ENCODE data around the gene GAPVD1. TPM values are rescaled to one million over a fixed set of nuclear protein-coding genes. Genes with fewer than 3 reads are reported as not detected.
"Not testable (repeated sequence)": the region's sequence is repeated elsewhere in the genome, so short reads cannot be mapped to it uniquely, and the experiment has no call there.

GAPVD1 gene
- total RNA-seq, 3 donors from 2014 or later = 49.3 to 77.0 (median 72.7) TPM

DNA sequence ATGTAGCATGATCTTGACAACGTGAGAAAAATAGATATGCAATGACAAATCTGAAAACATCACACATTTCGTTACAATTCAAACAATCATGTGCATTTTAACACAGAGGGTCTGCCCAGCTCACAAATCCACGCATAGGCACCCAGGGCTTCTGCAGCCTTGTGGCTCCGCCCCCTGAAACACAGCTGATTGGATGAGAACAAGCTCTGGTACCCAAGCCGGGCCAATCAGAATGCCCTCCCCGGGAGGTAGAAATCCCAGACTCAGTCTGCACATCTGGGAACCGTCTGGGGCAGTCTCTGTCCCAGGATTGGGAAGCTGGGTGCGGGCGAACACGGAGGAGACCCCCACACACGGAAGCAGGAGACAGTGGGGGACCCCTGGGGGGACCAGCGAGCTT lies 137.5 kb downstream of the GAPVD1 start:
- Histone ChIP-seq H3K4me1 (no peaks in the 10 kb centered on the region), H3K27ac (no peak overlapping the region), H3K36me3 (no peaks in the 10 kb centered on the region), H3K9me3 (no peaks in the 10 kb centered on the region), H3K27me3 (no peaks in the 10 kb centered on the region), H3K4me3 (no peak overlapping the region)
- TF ChIP-seq, protein P1, sequence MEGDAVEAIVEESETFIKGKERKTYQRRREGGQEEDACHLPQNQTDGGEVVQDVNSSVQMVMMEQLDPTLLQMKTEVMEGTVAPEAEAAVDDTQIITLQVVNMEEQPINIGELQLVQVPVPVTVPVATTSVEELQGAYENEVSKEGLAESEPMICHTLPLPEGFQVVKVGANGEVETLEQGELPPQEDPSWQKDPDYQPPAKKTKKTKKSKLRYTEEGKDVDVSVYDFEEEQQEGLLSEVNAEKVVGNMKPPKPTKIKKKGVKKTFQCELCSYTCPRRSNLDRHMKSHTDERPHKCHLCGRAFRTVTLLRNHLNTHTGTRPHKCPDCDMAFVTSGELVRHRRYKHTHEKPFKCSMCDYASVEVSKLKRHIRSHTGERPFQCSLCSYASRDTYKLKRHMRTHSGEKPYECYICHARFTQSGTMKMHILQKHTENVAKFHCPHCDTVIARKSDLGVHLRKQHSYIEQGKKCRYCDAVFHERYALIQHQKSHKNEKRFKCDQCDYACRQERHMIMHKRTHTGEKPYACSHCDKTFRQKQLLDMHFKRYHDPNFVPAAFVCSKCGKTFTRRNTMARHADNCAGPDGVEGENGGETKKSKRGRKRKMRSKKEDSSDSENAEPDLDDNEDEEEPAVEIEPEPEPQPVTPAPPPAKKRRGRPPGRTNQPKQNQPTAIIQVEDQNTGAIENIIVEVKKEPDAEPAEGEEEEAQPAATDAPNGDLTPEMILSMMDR (IDR thresholded peaks at IDR 0.05) = no peak
- TF ChIP-seq POLR2A (IDR thresholded peaks at IDR 0.05) = no peak
- TF ChIP-seq POLR2AphosphoS5 (IDR thresholded peaks at IDR 0.05) = no peak
- intact Hi-C loops (cut with DNase I; ENCODE audit: low total_unique reads) = no loop called here
- no peak for DNase-seq (ENCODE audit: low spot score in 2 of 2)

DNA sequence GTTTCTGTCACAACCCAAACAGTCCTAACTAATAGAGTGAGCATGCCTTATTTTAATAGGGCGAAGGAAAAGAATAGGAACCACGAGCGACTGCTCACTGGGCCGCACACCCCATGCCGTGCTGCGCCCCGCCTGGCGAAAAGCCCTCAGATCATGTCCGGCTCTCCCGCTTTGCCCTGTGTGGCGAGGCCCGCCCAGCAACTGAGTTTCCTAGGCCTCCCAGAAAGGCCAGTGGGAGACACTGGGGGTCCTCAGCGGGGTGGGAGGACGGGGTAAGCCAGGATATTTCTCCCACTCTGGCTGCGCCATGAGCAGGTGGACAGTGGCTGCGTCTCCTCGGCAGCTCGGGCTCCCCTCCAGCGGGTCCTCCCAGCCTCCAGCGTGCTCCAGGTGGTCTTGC lies 138.0 kb downstream of the GAPVD1 start:
- Histone ChIP-seq H3K27me3 (no peaks in the 10 kb centered on the region), H3K4me1 (no peaks in the 10 kb centered on the region), H3K9me3 (no peaks in the 10 kb centered on the region), H3K27ac (no peak overlapping the region), H3K4me3 (no peak overlapping the region), H3K36me3 (no peaks in the 10 kb centered on the region)
- DNase-seq (ENCODE audit: low spot score in 2 of 2) = no peak
- TF ChIP-seq, protein P1 (IDR thresholded peaks at IDR 0.05) = no peak
- TF ChIP-seq POLR2AphosphoS5 (IDR thresholded peaks at IDR 0.05) (no peak), POLR2A (IDR thresholded peaks at IDR 0.05) (no peak)
- intact Hi-C loops (cut with DNase I; ENCODE audit: low total_unique reads) = no loop called here

DNA sequence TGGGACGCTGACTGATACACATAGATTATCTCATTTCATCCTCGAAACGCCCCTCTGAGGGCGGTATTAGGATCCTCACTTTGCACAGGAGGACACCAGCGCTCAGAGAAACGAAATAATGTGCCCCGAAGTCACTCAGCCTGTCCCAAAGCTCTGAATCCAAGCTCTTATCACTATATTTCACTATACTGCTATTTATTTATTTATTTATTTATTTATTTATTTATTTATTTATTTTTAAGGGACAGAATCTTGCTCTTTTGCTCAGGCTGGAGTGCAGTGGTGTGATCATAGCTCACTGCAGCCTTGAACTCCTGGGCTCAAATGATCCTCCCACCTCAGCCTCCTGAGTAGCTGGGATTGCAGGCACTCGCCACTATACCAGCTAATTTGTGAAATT lies 138.6 kb downstream of the GAPVD1 start:
- H3K27ac ChIP-seq; H3K4me1 ChIP-seq; H3K27me3 ChIP-seq; H3K36me3 ChIP-seq; H3K9me3 ChIP-seq; H3K4me3 ChIP-seq; intact Hi-C loops (cut with DNase I; ENCODE audit: low total_unique reads); DNase-seq (ENCODE audit: low spot score in 2 of 2): not testable (repeated sequence)

DNA sequence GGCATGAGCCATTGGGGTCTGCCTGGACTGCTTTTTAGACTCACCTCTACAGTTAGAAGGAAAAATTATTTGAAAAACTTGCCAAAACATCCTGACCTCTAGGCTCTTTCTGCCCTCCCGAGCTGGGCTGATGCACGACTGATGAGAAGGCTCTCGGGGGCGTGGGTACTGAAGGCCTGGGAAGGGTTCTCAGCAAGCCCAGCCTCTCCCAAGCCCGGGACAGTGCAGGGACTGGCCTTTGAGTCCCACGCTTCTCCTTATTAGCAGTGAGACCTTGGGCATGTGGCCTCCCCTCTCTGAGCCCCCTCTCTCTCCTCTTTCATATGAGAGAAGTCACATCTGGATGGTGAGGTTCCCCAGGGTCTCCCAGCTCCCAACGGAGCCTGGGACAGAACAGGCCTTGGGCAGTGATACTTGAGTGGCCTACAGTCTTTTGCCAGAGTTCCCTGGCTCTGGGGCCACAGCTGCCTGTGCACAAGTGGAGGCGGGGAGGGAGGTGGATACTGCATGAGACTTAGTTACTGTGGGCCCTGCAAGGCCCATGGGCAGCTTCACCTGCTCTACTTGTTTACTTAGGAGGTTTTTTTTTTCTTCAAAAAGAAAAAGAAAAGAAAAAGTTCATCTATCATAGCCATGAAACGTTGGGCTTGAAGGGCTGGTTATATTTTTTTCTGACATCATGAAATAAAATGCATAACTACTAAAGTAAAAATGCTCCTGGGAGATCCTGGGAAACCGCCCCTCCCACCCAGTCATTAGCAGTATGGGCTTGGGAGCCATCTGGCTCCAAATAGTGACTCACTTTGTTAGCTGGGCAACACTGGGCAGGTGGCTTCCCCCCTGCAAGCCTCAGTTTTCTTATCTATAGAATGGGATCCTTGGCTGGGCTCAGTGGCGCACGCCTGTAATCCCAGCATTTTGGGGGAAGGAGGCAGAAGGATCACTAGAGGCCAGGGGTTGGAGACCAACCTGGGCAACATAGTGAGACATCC lies 139.4 kb downstream of the GAPVD1 start:
- no peaks in the 10 kb centered on the region for H3K4me1 ChIP-seq
- H3K36me3 ChIP-seq = no peaks in the 10 kb centered on the region
- H3K27ac ChIP-seq = no peak overlapping the region
- TF ChIP-seq POLR2A (IDR thresholded peaks at IDR 0.05) (no peak), POLR2AphosphoS5 (IDR thresholded peaks at IDR 0.05) (no peak)
- TF ChIP-seq, protein P1 (IDR thresholded peaks at IDR 0.05) = no peak
- no peaks in the 10 kb centered on the region for H3K9me3 ChIP-seq
- intact Hi-C loops (cut with DNase I; ENCODE audit: low total_unique reads) = no loop called here
- no peaks in the 10 kb centered on the region for H3K27me3 ChIP-seq
- H3K4me3 ChIP-seq = no peak overlapping the region
- no peak for DNase-seq (ENCODE audit: low spot score in 2 of 2)

DNA sequence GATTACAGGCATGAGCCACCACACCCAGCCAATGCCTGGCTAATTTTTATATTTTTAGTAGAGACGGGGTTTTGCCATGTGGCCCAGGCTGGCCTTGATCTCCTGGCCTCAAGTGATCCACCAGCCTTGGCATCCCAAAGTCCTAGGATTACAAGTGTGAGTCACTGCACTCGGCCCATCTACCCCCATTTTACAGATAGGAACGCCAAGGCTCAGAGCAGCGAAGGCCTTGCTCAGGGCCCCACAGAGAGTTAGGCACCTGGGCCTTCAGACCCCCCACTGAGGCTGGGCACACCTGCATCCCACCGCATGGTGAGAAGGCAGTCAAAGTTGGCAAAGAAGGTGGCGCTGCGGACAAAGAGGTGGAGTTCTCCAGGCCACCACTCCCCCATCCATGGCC lies 143.1 kb downstream of the GAPVD1 start:
- no peak for TF ChIP-seq POLR2AphosphoS5 (IDR thresholded peaks at IDR 0.05)
- TF ChIP-seq, protein P1 (IDR thresholded peaks at IDR 0.05) = no peak
- TF ChIP-seq POLR2A (IDR thresholded peaks at IDR 0.05) = no peak
- Histone ChIP-seq H3K4me1 (no peaks in the 10 kb centered on the region), H3K36me3 (no peaks in the 10 kb centered on the region), H3K9me3 (no peaks in the 10 kb centered on the region), H3K27ac (no peak overlapping the region), H3K4me3 (no peak overlapping the region), H3K27me3 (no peaks in the 10 kb centered on the region)
- intact Hi-C loops (cut with DNase I; ENCODE audit: low total_unique reads) = loop anchor here (5.0 kb wide), 2 partner anchors 198 to 343 kb away; partner anchors contain the start of gene PBX3
- DNase-seq (ENCODE audit: low spot score in 2 of 2) = no peak

Measured in breast epithelium (tissue), 4 donors.